ENCODE data around the gene NKTR. TPM values are rescaled to one million over a fixed set of nuclear protein-coding genes. Genes with fewer than 3 reads are reported as not detected.

Gene NKTR
- total RNA-seq, 3 donors from 2014 or later, result 61.4 to 75.6 (median 70.5) TPM

DNA sequence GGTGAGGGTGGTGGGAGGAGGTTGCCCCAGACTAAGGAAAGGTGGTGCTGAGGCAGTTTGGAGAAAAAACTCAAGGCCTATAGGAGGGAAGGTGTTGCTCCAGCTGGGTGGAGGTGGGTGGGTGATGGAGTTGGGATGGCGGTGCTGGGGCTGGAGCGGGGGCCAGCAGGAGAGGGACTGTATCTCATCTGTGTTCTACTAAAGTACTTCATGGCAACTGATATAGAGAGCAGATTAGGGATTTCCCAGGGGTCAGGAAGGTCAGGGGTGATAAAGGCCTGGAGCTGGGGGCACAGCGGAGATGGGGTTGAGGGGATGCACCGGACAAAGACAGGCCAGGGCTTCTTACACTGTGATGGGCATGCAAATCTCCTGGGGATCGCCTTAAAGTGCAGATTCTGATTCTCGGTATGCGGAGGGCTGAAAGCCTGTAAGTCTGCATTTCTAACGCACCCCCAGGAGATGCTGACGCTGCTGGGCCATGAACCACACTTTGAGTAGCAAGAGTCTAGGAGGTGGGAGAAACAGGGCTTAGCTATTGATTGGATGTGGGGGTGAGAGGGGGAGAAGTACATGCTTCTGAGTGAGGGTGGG lies 89.0 kb downstream of the NKTR start:
- Histone ChIP-seq H3K4me3 (no peak overlapping the region), H3K4me1 (ENCODE audit: low read depth) (no peaks in the 10 kb centered on the region), H3K36me3 (ENCODE audit: low read depth) (no peaks in the 10 kb centered on the region), H3K9me3 (no peaks in the 10 kb centered on the region)
- TF ChIP-seq, protein P1, sequence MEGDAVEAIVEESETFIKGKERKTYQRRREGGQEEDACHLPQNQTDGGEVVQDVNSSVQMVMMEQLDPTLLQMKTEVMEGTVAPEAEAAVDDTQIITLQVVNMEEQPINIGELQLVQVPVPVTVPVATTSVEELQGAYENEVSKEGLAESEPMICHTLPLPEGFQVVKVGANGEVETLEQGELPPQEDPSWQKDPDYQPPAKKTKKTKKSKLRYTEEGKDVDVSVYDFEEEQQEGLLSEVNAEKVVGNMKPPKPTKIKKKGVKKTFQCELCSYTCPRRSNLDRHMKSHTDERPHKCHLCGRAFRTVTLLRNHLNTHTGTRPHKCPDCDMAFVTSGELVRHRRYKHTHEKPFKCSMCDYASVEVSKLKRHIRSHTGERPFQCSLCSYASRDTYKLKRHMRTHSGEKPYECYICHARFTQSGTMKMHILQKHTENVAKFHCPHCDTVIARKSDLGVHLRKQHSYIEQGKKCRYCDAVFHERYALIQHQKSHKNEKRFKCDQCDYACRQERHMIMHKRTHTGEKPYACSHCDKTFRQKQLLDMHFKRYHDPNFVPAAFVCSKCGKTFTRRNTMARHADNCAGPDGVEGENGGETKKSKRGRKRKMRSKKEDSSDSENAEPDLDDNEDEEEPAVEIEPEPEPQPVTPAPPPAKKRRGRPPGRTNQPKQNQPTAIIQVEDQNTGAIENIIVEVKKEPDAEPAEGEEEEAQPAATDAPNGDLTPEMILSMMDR (IDR thresholded peaks at IDR 0.05), result no peak
- DNase-seq (peak in 1 of 3 donors; percentile 17), ATAC-seq (no peak)
- intact Hi-C loops (cut with DNase I, micrococcal nuclease), result no loop called here

DNA sequence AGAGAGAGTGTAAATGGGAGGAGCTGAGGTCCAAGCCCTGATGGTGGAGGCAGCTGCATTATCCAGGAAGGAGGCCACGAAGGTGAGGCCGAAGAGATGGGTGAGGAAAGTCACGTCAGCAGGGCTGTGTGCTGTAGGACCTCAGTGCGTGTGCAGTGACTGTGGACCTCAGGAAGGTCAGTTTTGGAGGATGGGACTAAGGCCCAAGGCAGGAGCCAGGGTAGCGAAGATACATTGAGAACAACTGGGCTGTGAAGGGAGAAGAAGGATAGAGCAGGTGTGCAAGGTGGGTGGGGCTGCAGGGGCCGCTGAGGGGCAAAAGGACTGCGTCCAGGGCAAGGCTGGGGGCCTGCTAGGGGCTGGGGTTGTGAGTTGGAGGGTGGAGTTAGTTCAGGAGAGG lies 89.7 kb downstream of the NKTR start:
- TF ChIP-seq, protein P1 (IDR thresholded peaks at IDR 0.05), result no peak
- Histone ChIP-seq H3K9me3 (no peaks in the 10 kb centered on the region), H3K4me3 (no peak overlapping the region), H3K4me1 (ENCODE audit: low read depth) (no peaks in the 10 kb centered on the region), H3K36me3 (ENCODE audit: low read depth) (no peaks in the 10 kb centered on the region)
- ATAC-seq (no peak), DNase-seq (peak in 1 of 3 donors; percentile 15)
- intact Hi-C loops (cut with DNase I, micrococcal nuclease), result no loop called here

DNA sequence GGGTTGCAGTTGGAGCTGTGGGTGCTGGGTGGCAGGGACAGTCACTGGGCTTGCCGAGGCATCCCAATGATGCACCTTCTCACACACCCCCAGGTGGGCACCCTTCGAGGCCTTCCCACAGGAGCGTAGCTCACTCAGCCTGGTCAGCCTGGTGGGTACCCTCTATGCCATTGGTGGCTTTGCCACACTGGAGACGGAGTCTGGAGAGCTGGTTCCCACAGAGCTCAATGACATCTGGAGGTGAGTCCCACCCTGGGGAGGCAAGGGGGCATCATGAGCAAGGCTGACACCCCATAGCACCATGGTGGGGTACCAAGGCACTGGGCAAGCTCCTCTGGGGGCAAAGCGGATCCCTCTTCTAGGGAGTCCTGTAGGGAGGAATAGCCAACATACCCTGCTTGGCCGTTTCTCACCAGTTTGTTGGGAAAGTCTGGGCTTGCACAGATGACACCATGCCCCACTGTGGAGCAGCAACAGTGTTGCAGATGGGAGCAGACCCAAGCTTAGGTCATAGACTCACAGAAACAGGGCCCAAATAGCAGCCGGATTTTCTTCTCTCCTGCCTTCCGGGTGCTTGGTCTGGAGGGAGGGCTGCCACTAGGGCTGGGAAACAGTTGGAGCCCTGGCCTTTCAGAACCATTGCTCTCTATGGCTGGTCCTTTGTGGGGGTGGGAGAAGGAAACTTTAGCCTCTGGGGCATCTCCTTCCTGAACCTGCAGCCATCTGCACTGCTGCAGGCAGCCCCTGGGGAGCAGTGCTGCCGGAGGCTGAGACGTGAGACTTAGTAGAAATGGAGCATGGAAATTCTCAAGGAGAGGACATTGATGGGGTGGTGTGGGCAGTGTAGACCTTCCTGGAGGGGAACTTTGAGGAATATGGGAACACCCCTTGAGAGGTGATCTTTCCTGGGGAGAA lies 90.5 kb downstream of the NKTR start:
- ATAC-seq (no peak), DNase-seq (no peak)
- no peaks in the 10 kb centered on the region for H3K36me3 ChIP-seq (ENCODE audit: low read depth)
- intact Hi-C loops (cut with DNase I, micrococcal nuclease), result no loop called here
- TF ChIP-seq, protein P1 (IDR thresholded peaks at IDR 0.05), result no peak
- H3K4me3 ChIP-seq, result no peak overlapping the region
- H3K4me1 ChIP-seq (ENCODE audit: low read depth), result no peaks in the 10 kb centered on the region
- no peaks in the 10 kb centered on the region for H3K9me3 ChIP-seq

DNA sequence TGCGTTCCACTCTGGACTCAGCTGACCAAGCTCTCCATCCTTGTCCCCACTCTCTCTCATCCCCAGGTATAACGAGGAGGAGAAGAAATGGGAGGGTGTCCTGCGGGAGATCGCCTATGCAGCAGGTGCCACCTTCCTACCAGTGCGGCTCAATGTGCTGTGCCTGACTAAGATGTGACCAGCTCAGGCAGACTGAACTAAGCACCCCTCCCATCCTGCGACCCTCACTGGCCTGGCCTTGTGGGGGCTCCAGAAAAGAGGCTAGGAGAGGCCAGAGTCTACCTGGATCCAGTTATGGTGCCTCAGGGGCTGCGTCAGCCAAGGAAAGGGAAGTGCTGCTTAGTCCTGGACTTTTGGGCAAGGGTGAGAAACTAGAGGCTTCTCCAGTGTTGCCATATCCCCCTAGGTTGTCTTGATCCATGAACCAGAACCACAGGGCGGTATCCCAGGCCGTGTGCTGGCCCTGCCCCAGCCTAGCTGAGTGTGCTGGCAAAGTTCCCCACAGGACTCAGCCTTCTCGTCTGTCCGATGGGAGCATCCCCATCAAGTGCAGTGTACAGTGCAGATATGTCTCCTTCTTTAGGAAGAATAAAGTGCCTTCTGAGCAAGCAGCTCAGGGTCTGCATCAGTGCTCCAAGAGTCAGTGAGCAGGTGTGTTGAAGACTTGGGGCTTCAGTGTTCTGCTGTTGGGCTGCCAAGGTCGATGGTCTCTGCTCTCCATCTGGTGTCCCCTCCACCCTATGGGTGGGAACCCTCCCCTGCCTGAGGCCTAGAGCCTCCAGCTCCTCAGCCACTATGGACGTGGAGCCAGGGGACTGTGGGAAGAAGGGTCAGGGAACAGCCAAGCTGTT lies 91.6 kb downstream of the NKTR start:
- H3K4me1 ChIP-seq (ENCODE audit: low read depth), result no peaks in the 10 kb centered on the region
- no peak for ATAC-seq
- H3K36me3 ChIP-seq (ENCODE audit: low read depth), result no peaks in the 10 kb centered on the region
- intact Hi-C loops (cut with DNase I, micrococcal nuclease), result no loop called here
- H3K9me3 ChIP-seq, result no peaks in the 10 kb centered on the region
- TF ChIP-seq, protein P1 (IDR thresholded peaks at IDR 0.05), result no peak
- DNase-seq, result no peak
- H3K4me3 ChIP-seq, result no peak overlapping the region

DNA sequence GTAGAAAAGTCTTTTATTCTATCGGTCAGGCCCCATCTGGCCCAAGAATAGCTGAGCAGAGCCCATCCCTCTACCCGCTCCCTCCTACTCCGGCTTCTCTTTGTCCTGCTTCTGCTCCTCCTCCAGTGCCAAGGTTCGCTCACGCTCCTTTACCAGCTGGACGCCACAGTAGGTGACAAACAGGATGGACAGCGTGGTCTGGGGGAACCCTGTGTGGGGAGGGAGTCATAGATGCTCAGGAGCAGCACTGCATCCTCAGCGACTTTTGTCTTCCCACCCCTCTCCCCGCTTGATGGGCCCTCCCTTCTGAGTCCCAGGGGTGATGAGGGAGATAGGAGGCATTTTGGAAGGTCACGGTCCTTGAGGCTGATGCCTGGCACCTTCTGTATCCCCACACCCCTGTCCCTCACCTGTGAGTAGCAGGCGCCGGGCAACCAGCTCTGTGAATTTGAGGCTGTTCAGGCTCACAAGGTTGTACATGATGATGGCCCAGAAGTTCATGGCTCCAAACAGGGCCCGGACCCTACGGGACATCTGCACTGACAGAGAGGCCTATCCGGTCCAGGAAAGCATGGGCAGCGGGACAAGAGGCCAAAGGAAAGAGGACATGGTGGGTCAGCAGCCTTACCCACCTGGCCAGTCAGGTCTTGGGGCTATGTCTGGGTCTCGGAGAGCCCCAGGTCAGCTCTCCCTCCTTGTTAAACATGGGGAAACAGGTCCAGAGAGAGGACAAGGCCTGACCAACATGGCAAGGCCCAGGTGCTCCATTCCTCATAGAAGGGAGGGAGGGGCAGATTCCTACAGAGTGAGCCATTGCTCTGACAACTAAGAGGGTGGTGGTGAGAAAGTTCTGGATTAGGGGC lies 92.4 kb downstream of the NKTR start:
- H3K4me3 ChIP-seq, result no peak overlapping the region
- no peak for DNase-seq
- H3K4me1 ChIP-seq (ENCODE audit: low read depth), result no peaks in the 10 kb centered on the region
- intact Hi-C loops (cut with DNase I, micrococcal nuclease), result no loop called here
- H3K36me3 ChIP-seq (ENCODE audit: low read depth), result no peaks in the 10 kb centered on the region
- TF ChIP-seq, protein P1 (IDR thresholded peaks at IDR 0.05), result no peak
- H3K9me3 ChIP-seq, result no peaks in the 10 kb centered on the region
- no peak for ATAC-seq
